ENCODE data around the gene ADTRP. TPM values are rescaled to one million over a fixed set of nuclear protein-coding genes. Genes with fewer than 3 reads are reported as not detected.

ADTRP gene
- total and polyA plus RNA-seq, 8 donors, result 0.65 to 11.4 (median 1.4) TPM

DNA sequence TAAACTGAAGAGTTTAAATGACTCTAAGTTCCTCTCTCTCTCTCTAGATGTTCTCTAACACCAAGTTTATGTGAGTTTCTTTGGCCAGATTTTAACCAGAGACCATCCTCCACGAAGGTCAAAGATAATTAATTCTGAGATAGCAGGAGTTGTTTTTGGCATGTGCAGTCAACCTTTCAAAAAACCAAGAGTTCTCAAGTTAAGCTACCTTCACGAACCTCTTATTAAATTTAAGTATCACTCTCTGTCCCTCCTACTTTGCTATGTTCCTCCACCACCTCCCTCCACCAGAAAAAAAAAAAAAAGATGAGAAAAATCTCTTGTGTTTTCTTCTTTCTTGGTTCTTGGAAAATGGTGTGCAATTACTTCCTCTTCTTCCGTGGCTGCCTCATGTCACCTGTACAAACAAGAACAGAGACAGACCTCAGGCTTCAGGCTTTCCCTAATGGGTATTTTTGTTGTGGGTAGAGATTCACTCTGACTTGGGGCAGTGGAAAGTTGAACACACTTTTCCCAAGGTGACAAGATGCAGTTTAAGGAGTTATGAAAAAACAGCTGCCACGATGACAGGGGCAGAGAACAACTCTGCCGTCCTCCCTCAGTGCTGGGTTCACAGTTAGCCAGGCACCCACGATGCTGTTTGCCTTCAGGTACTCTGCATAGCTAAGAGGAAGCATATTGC, 64.3 kb downstream of the ADTRP start:
- Histone ChIP-seq H3K4me3 (no peak overlapping the region), H3K27ac (no peak overlapping the region), H3K36me3 (no peaks in the 10 kb centered on the region), H3K9me3 (no peaks in the 10 kb centered on the region), H3K27me3 (no peaks in the 10 kb centered on the region), H3K4me1 (peaks cover 4 to 25% of the 10 kb centered on the region in 2 donors)
- DNase-seq (no peak), ATAC-seq (no peak)
- TF ChIP-seq CTCF (IDR thresholded peaks at IDR 0.05), result no peak
- intact Hi-C loops (cut with DNase I), result no loop called here

DNA sequence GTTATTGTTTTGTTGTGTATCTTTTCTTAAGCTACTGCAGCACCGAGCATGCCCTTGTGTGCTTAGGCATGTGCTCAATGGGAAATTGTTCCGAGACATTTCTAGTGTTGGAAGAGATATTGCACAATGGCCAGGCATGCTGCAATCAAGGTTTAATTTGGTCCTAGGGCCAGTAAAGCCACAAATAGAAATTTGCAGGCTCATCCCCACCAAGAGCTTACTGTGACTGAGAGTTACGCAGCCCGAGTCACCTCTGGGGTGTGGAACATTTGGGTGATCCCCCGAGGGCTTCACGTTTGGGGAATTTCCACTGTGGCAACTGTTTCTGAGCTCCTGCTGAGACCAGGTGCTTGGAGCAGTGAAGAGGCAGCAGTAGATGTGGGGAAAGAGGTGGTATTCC, 65.8 kb downstream of the ADTRP start:
- ATAC-seq, result peak; percentile 75
- Histone ChIP-seq H3K9me3 (no peaks in the 10 kb centered on the region), H3K36me3 (no peaks in the 10 kb centered on the region), H3K4me3 (no peak overlapping the region), H3K27ac (peak overlapping the region in 1 of 2 donors; percentile 6), H3K4me1 (peaks cover 4 to 25% of the 10 kb centered on the region in 2 donors), H3K27me3 (no peaks in the 10 kb centered on the region)
- DNase-seq, result no peak
- no peak for TF ChIP-seq CTCF (IDR thresholded peaks at IDR 0.05)
- intact Hi-C loops (cut with DNase I), result no loop called here

DNA sequence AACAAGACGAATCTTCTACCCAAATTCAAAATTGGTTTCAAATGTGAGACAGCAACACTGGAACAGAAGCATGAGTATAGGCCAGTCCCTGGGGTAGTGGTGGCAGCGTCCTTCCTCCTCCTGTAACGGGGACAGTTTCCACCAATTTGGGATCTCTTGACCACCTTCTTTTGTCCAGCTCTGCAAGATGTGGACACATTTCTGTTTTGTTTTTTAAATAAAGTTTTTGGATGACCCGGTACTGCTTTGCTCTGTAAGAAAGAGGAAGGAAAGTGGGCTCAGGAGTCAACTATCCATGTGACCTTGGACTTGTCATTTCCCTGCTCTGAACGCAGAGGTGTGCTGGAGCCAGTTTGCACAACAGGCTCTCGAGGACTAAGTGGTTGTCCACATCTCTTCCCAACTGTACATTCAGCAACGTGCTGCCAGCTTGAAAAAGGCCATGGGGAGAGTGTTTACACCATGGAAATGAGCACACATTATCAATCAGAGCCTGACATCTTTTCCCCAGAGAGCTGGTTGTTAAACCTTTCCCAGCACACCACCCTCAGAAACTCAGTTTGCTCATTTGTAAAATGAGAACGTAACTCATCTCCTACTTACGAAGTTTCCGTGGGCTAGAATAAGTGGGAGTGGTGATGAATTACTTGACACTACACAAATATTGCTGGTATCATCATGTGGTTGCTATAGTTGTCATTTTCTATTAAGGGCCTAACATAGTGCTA, 66.5 kb downstream of the ADTRP start:
- intact Hi-C loops (cut with DNase I), result no loop called here
- DNase-seq (no peak), ATAC-seq (peak; percentile 40)
- no peak for TF ChIP-seq CTCF (IDR thresholded peaks at IDR 0.05)
- peaks cover 4 to 25% of the 10 kb centered on the region in 2 donors for H3K4me1 ChIP-seq
- no peaks in the 10 kb centered on the region for H3K36me3 ChIP-seq
- H3K27ac ChIP-seq, result peak overlapping the region; percentile 6 to 10
- H3K4me3 ChIP-seq, result no peak overlapping the region
- no peaks in the 10 kb centered on the region for H3K27me3 ChIP-seq
- H3K9me3 ChIP-seq, result no peaks in the 10 kb centered on the region

DNA sequence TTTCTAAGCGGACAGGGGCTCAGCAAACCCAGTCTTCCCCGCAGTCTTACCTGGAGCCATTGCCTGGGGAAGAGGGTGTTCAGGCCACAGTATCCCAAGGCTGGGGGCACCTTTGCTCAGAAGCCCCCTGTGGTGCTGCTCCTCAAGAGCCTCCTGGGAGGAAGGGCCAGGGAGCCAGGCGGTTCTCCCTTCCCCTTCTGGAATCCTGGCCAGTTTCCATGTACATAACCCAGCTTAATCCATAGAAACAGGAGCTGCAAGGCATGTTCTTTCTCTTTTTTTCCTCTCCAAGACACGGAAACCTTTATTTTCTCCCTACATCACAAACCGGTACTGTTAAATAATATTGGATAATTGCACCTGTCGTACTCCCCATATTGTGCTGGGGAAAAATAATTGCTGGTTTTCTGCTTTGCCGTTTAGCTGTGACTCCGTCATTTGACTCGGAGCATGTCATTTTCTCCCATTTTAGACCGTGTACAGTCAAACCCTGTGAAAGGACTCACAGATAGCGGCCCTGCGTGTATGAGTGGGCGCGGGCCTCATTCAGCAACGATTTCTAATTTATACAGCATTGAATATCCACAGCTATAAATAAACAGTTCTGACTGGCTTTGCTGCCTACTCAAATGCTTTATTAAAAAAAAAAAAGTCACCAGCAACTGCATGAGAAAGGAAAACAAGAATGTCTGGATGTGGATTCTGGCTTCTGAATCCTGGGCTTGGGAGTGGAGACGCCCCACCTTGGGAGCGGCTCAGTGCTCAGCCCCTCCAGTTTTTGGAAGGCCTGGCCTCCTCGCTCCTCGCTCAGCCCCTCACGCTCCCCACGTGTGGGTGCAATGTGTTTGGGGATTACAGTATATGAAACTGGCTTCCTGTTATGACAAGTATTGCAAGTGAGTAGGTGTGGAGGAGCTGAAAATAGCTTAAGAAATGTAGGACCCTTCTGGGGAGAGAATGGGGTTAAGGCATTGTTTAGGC, 67.3 kb downstream of the ADTRP start:
- DNase-seq (peak in 1 of 4 donors; percentile 40), ATAC-seq (no peak)
- Histone ChIP-seq H3K9me3 (no peaks in the 10 kb centered on the region), H3K27ac (peak overlapping the region in 1 of 2 donors; percentile 10), H3K36me3 (no peaks in the 10 kb centered on the region), H3K4me3 (no peak overlapping the region), H3K4me1 (peaks cover 4 to 25% of the 10 kb centered on the region in 2 donors), H3K27me3 (no peaks in the 10 kb centered on the region)
- intact Hi-C loops (cut with DNase I), result no loop called here
- no peak for TF ChIP-seq CTCF (IDR thresholded peaks at IDR 0.05)
